Pancreas (tissue), 10 donors: Measurements from ENCODE around the gene EXOC3. TPM values are rescaled to one million over a fixed set of nuclear protein-coding genes. Genes with fewer than 3 reads are reported as not detected.

Source experiments
- ATAC-seq, 4 donors: fragments of 200-7000 bp; cut with Tn5 transposase; one replicate each; pipeline versions ENCODE4 v1.8.0 to v1.9.1; 2020; ENCODE audit warnings: mild to moderate bottlenecking in 4 of 4, moderate library complexity in 4 of 4
- DNase-seq, 6 donors: peaks; one replicate each; pipeline ENCODE4 v3.0.0-alpha.2; 2020
- FAIRE-seq: peaks from 2 replicates; lab custom pipeline; 2012; peaks lifted over from hg19 to GRCh38; lab: Jason Lieb, UNC
- H3K27ac ChIP-seq, 4 donors: fragments of 200-600 bp; sonication (generic); 1 replicate in 3 of 4; 2 replicates in 1 of 4; pipeline versions ENCODE4 v1.5.0 to v1.8.0; 2020
- H3K27me3 ChIP-seq, 4 donors: fragments of 200-600 bp; one replicate each; pipeline ENCODE4 v1.8.0; 2021
- H3K36me3 ChIP-seq, 3 donors: fragments of 200-600 bp; sonication (generic) in 1 of 3; one replicate each; pipeline versions ENCODE4 v1.5.0 to v1.8.0; 2020 to 2021
- H3K4me1 ChIP-seq, 3 donors: fragments of 200-600 bp; one replicate each; pipeline ENCODE4 v1.8.0; 2021
- H3K4me3 ChIP-seq, 4 donors: fragments of 200-600 bp; sonication (generic) in 2 of 4; one replicate each; pipeline versions ENCODE4 v1.5.0 to v1.8.0; 2020 to 2021
- H3K9me3 ChIP-seq, 4 donors: fragments of 200-600 bp; one replicate each; pipeline ENCODE4 v1.8.0; 2021
- WGBS, 2 donors: extraction: QIAGEN DNeasy Blood & Tissue Kit; methylation state at CpG; one replicate each; pipeline ENCODE4 v1.1.7; 2013; 5-methylcytosine and 5-hydroxymethylcytosine counted together
- intact Hi-C, 3 donors: fragments of 100-400 bp; cut with DNase I; formaldehyde crosslinking; loops; one replicate each; pipeline versions ENCODE4 v1.11.1 to v1.14.2; 2022
- polyA plus RNA-seq, 2 donors: library from polyadenylated mRNA; stranded (reverse); fragments of 200-250 nt; gene quantifications; one replicate each; pipeline ENCODE4 v1.2.3, GENCODE V29; 2013
- total RNA-seq, 6 donors: library from RNA; stranded (reverse); fragmentation: NEBNext Ultra II Directional in 4 of 6; extraction: Animal tissue kit (Norgen Biotek cat#: 25700) in 4 of 6; gene quantifications; one replicate each; pipeline versions ENCODE4 v1.2.1 to v1.2.4, GENCODE V29; 2021 to 2023
- TF ChIP-seq, protein P1 (sequence below), 4 donors: fragments of 200-600 bp; sonication (generic) in 3 of 4; IDR thresholded peaks; one replicate each; pipeline versions ENCODE4 v1.5.0 to v1.8.0; 2021; ENCODE audit warnings: antibody characterized with exemption in 4 of 4
- donor health status: healthy with polysubstance abuse.
- donor health status: DM: no; HTN: no; CAD: no; lungs with moderate emphysema.
- donor health status: DM: no; HTN: no; CAD: no.
- donor health status: control.
- donor health status: control.
- donor health status: Bipolar disorder and iron deficiency.
- donor health status: DM: yes; HTN: yes; CAD: no.
- donor health status: DM: no; HTN: no; CAD: no.
- donor health status: DM: no; HTN: no; CAD: no.
- donor health status: DM: yes; HTN: yes; CAD: no.

EXOC3 gene
- total and polyA plus RNA-seq, 8 donors = 24.5 to 71.8 (median 38.8) TPM

DNA sequence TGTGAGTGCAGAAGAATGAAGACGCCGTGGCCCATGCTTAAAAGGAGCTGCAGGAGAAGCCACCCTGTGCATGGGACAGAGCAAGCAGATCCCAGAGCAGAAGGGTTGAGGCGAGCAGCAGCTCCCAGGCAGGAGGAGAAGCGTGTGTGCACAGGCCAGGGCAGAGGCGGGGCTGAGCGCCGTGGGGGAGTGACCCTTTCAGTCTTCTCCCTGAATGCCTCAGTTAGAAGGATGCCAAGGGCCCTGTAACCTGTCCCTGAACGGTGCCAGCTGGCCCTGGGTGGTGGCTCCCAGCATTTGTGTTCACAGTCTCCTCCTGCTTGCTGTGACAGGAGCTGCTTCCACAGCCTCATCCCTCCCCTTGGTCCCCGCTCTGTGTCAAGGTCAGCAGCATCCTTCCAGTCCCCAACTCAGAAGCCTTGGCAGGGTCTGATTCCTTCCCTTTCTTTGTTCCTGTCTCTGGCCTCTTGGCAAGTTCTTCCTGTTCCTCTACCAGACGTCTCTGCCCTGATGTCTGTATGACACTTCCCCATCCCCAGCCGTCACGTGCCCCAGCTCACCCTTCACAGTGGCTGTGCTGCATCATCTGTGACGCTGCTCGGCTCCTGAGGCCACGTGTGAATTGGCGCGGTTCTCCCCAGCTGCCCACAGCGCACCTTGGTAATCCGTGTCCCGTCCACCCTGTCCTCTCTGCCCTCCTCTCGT, 5.2 kb downstream of the EXOC3 start:
- intact Hi-C loops = no loop called here
- 88 to 90% methylated on average over 21 of the region's 21 CpGs for WGBS, 2 donors
- H3K9me3 ChIP-seq = no peaks in the 10 kb centered on the region
- peak in 2 of 4 donors; percentile 70 to 73 for ATAC-seq
- H3K27ac ChIP-seq = no peak overlapping the region
- no peak overlapping the region for H3K4me3 ChIP-seq
- peak in 4 of 6 donors; percentile 1 to 67 (median 42) for DNase-seq
- TF ChIP-seq, protein P1, sequence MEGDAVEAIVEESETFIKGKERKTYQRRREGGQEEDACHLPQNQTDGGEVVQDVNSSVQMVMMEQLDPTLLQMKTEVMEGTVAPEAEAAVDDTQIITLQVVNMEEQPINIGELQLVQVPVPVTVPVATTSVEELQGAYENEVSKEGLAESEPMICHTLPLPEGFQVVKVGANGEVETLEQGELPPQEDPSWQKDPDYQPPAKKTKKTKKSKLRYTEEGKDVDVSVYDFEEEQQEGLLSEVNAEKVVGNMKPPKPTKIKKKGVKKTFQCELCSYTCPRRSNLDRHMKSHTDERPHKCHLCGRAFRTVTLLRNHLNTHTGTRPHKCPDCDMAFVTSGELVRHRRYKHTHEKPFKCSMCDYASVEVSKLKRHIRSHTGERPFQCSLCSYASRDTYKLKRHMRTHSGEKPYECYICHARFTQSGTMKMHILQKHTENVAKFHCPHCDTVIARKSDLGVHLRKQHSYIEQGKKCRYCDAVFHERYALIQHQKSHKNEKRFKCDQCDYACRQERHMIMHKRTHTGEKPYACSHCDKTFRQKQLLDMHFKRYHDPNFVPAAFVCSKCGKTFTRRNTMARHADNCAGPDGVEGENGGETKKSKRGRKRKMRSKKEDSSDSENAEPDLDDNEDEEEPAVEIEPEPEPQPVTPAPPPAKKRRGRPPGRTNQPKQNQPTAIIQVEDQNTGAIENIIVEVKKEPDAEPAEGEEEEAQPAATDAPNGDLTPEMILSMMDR (IDR thresholded peaks at IDR 0.05) = no peak
- no peak for FAIRE-seq
- peaks cover 0 to 5% (median 0%) of the 10 kb centered on the region in 3 donors for H3K4me1 ChIP-seq
- H3K36me3 ChIP-seq = peaks cover 0 to 38% (median 16%) of the 10 kb centered on the region in 3 donors
- H3K27me3 ChIP-seq = no peaks in the 10 kb centered on the region

DNA sequence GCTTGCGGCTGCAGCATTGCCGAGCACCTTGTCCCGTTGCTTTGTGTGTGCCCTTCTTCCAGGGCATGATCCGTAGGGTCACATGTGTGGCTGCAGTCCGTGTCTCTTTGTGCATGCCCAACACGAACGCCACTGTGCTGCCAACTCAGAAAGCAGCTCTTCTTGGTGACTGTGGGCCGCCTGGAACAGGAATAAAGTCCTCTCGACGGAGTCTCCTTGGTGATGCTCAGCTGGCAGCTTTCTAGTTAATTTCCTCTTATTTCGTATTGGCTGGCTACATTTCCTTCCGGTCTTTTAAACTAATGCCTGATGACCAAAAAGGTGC, 5.8 kb downstream of the EXOC3 start:
- WGBS, 2 donors = 86 to 91% methylated on average over 12 of the region's 12 CpGs
- Histone ChIP-seq H3K27me3 (no peaks in the 10 kb centered on the region), H3K4me3 (no peak overlapping the region), H3K9me3 (no peaks in the 10 kb centered on the region), H3K36me3 (peaks cover 0 to 43% (median 16%) of the 10 kb centered on the region in 3 donors), H3K4me1 (peaks cover 0 to 5% (median 0%) of the 10 kb centered on the region in 3 donors), H3K27ac (no peak overlapping the region)
- DNase-seq (no peak), ATAC-seq (no peak), FAIRE-seq (no peak)
- TF ChIP-seq, protein P1 (IDR thresholded peaks at IDR 0.05) = no peak
- intact Hi-C loops = no loop called here

DNA sequence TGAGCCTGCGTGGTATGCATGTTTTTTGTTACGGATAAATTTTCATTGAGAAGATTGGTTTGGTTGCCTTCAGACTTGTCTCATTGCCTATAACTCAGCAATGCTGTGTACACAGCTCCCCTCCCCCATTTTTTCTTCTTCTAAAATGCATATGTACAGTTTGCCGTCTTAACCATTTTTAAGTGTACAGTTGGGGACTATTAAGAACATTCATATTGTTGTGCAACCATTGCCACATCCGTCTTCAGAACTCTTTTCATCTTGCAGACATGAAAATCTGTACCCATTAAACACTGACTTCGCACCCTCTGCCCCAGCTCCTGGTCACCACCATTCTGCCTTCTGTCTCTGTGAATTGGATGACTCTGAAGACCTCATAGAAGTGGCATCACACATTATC, 6.2 kb downstream of the EXOC3 start:
- Histone ChIP-seq H3K4me3 (no peak overlapping the region), H3K4me1 (peaks cover 0 to 1% (median 0%) of the 10 kb centered on the region in 3 donors), H3K36me3 (peaks cover 0 to 47% (median 19%) of the 10 kb centered on the region in 3 donors), H3K9me3 (no peaks in the 10 kb centered on the region), H3K27me3 (no peaks in the 10 kb centered on the region), H3K27ac (no peak overlapping the region)
- FAIRE-seq (no peak), ATAC-seq (no peak), DNase-seq (no peak)
- intact Hi-C loops = no loop called here
- TF ChIP-seq, protein P1 (IDR thresholded peaks at IDR 0.05) = no peak
- WGBS, 2 donors = 92 to 94% methylated on average over 5 of the region's 5 CpGs

DNA sequence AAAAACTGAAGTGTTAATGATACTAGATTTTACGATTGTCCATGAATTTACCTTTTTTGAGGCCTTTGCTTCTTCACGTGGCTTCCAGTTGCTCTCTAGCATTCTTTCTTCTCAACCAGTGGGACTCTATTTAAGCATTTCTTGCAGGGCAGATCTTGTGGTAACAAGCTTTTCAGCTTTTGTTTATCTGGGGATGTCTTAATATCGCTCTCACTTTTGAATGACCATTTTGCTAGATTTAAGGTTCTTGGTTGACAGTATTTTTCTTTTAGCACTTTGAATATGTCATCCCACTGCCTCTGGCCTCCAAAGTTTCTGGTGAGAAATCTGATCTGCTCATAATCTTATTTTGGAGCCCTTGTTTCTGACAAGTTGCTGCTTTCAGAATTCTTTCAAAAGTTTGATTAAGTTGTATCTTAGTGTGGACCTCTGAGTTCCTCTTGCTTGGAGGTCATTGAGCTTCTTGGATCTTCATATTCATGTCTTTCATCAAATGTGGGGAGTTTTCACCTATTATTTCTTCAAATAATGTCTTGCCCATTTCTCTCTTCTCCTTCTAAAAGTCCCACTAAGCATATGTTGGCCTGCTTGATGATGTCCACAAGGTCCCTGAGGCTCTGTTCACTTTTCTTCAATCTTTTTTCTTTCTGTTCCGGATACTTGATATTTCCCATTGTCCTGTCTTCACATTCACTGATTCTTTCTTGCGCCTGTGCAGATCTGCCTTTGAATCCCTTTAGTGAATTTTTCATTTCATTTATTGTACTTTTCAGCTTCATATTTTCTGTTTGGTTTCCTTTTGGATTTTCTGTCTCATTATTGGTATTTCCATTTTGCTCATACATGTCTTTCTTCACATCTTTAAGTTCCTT, 8.8 kb downstream of the EXOC3 start:
- TF ChIP-seq, protein P1 (IDR thresholded peaks at IDR 0.05) = no peak
- Histone ChIP-seq H3K4me3 (no peak overlapping the region), H3K36me3 (peaks cover 0 to 50% (median 21%) of the 10 kb centered on the region in 3 donors), H3K27ac (no peak overlapping the region), H3K9me3 (no peaks in the 10 kb centered on the region), H3K27me3 (no peaks in the 10 kb centered on the region), H3K4me1 (no peaks in the 10 kb centered on the region)
- intact Hi-C loops = no loop called here
- DNase-seq (no peak), ATAC-seq (no peak), FAIRE-seq (no peak)
- WGBS, 2 donors = 79 to 89% methylated on average over 5 of the region's 5 CpGs
